GM23338 (cell line): ENCODE results near the gene MAP3K4. TPM values are rescaled to one million over a fixed set of nuclear protein-coding genes. Genes with fewer than 3 reads are reported as not detected.

ENCODE experiments used
- CREB1 ChIP-seq: fragments of 250-450 bp; sonication (Bioruptor Pico); IDR thresholded peaks from 2 replicates; pipeline ENCODE4 v1.5.0; 2020; ENCODE audit warnings: low read depth, mild to moderate bottlenecking, moderate library complexity
- EZH2 ChIP-seq: fragments of 200-600 bp; sonication (generic); IDR thresholded peaks from one replicate; pipeline ENCODE4 v1.8.0; 2017; ENCODE audit warnings: antibody characterized with exemption, mild to moderate bottlenecking, low read depth; ENCODE audit not compliant: unreplicated experiment
- EZH2phosphoT487 ChIP-seq: fragments of 200-600 bp; sonication (generic); IDR thresholded peaks from one replicate; pipeline ENCODE4 v1.8.1; 2018; ENCODE audit warnings: antibody characterized with exemption; ENCODE audit not compliant: unreplicated experiment
- JUNB ChIP-seq: IDR thresholded peaks from one replicate; pipeline ENCODE4 v1.6.1; 2016; ENCODE audit warnings: antibody characterized with exemption; ENCODE audit not compliant: unreplicated experiment
- NANOG ChIP-seq: IDR thresholded peaks from 2 replicates; pipeline ENCODE4 v1.6.1; 2016; ENCODE audit warnings: antibody characterized with exemption, borderline replicate concordance
- STAT1 ChIP-seq: IDR thresholded peaks from one replicate; pipeline ENCODE4 v1.6.1; 2016; ENCODE audit warnings: antibody characterized with exemption; ENCODE audit not compliant: unreplicated experiment
- ZNF114 ChIP-seq: fragments of 250-450 bp; sonication (Bioruptor Pico); IDR thresholded peaks from 2 replicates; pipeline ENCODE4 v1.5.0; 2020; ENCODE audit warnings: mild to moderate bottlenecking, moderate library complexity
- ZNF331 ChIP-seq: fragments of 250-450 bp; sonication (Bioruptor Pico); IDR thresholded peaks from 2 replicates; pipeline ENCODE4 v1.5.0; 2020; ENCODE audit warnings: low read depth, mild to moderate bottlenecking, moderate library complexity
- polyA plus RNA-seq: library from polyadenylated mRNA; unstranded; fragments of >200 nt; fragmentation: Nextera tagmentation; extraction: Ambion mirVana; gene quantifications from 2 replicates; pipeline ENCODE4 v1.2.1, GENCODE V29; 2016
- total RNA-seq: library from RNA; depleted of rRNA; stranded (reverse); fragments of >200 nt; shearing (Covaris generic); gene quantifications from 2 replicates; pipeline ENCODE4 v1.2.3, GENCODE V29; 2014
- TF ChIP-seq, protein P1 (sequence below): fragments of 250-450 bp; sonication (Bioruptor Pico); IDR thresholded peaks from 2 replicates; pipeline ENCODE4 v1.5.0; 2020; ENCODE audit warnings: mild to moderate bottlenecking, moderate library complexity
- TF ChIP-seq, protein P2 (sequence below), 2 experiments: fragments of 200-600 bp in 1 of 2; sonication (generic) in 1 of 2; conservative IDR thresholded peaks; 2 replicates each; pipeline versions ENCODE4 v1.5.1 to v1.6.1; 2016 to 2017; ENCODE audit warnings: antibody characterized with exemption in 2 of 2, low read depth in 2 of 2, mild to moderate bottlenecking in 2 of 2, moderate library complexity in 1 of 2

MAP3K4 gene
- total and polyA plus RNA-seq, 2 experiments from 2014 or later, result 44.4 to 48.8 TPM

DNA sequence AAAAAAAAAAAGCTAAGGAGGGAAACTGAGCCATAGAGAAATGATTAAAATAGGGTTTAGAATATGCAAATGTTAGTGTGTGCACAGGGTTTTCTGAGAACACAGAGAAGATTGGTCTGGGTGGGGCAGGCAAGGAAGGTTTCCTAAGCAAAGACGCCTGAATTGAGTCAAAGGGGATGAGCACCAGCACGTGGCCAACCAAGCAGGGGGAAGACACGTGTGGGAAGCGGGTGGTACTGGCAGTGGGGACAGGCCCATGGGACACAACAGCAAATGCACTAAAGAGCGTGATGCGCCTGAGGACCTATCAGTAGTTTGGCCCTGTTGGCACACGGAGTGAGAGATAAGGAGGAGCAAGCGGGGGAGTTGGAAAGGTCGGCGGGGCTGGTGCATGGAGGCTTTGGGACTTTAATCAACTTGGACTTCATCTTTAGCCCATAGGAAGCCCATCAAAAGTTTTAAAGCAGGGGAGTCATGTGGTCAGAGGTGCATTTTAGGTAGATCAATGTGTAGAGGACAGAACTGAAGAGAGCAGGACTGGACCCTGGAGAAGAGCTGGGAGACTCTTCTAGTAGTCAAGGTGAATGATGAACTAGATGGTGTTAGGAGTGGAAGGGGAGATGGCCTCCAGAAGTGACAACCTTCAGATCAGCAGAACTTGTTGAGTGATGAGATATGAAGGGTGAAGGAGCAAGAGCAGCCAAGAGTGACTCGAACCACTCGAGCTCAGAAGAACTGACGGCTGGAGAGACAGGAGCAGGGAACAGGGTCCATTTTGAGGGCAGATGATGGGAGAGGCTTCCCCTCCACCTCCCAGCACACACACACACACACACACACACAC, 40.2 kb upstream of the MAP3K4 start (continued):
- TF ChIP-seq, protein P1, sequence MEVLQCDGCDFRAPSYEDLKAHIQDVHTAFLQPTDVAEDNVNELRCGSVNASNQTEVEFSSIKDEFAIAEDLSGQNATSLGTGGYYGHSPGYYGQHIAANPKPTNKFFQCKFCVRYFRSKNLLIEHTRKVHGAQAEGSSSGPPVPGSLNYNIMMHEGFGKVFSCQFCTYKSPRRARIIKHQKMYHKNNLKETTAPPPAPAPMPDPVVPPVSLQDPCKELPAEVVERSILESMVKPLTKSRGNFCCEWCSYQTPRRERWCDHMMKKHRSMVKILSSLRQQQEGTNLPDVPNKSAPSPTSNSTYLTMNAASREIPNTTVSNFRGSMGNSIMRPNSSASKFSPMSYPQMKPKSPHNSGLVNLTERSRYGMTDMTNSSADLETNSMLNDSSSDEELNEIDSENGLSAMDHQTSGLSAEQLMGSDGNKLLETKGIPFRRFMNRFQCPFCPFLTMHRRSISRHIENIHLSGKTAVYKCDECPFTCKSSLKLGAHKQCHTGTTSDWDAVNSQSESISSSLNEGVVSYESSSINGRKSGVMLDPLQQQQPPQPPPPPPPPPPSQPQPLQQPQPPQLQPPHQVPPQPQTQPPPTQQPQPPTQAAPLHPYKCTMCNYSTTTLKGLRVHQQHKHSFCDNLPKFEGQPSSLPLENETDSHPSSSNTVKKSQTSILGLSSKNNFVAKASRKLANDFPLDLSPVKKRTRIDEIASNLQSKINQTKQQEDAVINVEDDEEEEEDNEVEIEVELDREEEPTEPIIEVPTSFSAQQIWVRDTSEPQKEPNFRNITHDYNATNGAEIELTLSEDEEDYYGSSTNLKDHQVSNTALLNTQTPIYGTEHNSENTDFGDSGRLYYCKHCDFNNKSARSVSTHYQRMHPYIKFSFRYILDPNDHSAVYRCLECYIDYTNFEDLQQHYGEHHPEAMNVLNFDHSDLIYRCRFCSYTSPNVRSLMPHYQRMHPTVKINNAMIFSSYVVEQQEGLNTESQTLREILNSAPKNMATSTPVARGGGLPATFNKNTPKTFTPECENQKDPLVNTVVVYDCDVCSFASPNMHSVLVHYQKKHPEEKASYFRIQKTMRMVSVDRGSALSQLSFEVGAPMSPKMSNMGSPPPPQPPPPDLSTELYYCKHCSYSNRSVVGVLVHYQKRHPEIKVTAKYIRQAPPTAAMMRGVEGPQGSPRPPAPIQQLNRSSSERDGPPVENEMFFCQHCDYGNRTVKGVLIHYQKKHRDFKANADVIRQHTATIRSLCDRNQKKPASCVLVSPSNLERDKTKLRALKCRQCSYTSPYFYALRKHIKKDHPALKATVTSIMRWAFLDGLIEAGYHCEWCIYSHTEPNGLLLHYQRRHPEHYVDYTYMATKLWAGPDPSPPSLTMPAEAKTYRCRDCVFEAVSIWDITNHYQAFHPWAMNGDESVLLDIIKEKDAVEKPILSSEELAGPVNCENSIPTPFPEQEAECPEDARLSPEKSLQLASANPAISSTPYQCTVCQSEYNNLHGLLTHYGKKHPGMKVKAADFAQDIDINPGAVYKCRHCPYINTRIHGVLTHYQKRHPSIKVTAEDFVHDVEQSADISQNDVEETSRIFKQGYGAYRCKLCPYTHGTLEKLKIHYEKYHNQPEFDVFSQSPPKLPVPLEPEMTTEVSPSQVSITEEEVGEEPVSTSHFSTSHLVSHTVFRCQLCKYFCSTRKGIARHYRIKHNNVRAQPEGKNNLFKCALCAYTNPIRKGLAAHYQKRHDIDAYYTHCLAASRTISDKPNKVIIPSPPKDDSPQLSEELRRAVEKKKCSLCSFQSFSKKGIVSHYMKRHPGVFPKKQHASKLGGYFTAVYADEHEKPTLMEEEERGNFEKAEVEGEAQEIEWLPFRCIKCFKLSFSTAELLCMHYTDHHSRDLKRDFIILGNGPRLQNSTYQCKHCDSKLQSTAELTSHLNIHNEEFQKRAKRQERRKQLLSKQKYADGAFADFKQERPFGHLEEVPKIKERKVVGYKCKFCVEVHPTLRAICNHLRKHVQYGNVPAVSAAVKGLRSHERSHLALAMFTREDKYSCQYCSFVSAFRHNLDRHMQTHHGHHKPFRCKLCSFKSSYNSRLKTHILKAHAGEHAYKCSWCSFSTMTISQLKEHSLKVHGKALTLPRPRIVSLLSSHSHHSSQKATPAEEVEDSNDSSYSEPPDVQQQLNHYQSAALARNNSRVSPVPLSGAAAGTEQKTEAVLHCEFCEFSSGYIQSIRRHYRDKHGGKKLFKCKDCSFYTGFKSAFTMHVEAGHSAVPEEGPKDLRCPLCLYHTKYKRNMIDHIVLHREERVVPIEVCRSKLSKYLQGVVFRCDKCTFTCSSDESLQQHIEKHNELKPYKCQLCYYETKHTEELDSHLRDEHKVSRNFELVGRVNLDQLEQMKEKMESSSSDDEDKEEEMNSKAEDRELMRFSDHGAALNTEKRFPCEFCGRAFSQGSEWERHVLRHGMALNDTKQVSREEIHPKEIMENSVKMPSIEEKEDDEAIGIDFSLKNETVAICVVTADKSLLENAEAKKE, result no peak
- TF ChIP-seq EZH2phosphoT487, result no peak
- no peak for TF ChIP-seq STAT1
- TF ChIP-seq JUNB, result no peak
- TF ChIP-seq ZNF114 (CRISPR knock-in tag), result no peak
- TF ChIP-seq CREB1 (CRISPR knock-in tag), result no peak
- TF ChIP-seq, protein P2, sequence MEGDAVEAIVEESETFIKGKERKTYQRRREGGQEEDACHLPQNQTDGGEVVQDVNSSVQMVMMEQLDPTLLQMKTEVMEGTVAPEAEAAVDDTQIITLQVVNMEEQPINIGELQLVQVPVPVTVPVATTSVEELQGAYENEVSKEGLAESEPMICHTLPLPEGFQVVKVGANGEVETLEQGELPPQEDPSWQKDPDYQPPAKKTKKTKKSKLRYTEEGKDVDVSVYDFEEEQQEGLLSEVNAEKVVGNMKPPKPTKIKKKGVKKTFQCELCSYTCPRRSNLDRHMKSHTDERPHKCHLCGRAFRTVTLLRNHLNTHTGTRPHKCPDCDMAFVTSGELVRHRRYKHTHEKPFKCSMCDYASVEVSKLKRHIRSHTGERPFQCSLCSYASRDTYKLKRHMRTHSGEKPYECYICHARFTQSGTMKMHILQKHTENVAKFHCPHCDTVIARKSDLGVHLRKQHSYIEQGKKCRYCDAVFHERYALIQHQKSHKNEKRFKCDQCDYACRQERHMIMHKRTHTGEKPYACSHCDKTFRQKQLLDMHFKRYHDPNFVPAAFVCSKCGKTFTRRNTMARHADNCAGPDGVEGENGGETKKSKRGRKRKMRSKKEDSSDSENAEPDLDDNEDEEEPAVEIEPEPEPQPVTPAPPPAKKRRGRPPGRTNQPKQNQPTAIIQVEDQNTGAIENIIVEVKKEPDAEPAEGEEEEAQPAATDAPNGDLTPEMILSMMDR (conservative IDR thresholded peaks at IDR 0.05; ENCODE audit: low read depth in 2 of 2), result no peak
- no peak for TF ChIP-seq NANOG
- TF ChIP-seq EZH2, result no peak
- TF ChIP-seq ZNF331 (CRISPR knock-in tag), result no peak
